ENCODE measurements around the gene GALNS.
"Not testable (repeated sequence)": the region's sequence is repeated elsewhere in the genome, so short reads cannot be mapped to it uniquely, and the experiment has no call there.

Gene GALNS

DNA sequence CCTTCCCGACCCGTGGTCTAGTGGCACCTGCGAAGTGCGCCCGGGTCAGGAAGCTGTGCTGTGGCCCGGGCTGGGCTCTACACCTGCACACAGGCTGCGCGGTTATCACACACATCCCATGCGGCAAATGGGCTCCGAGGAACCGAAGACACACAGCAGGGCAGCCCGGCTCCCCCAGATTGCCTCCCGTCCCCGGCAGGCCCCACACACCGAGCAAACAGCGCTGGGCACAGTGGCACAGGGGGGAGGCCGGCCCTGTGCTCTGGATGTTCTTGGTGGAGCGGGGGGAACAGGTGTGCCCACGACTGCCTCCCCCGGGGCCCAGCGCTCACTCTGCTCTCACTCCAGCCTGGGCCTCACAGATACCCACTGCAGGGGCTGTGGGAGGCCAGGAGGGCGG is 38.6 kb upstream of the GALNS start:
- no peak for DNase-seq (ENCODE audit: low read depth, low spot score)
- POLR2A ChIA-PET, result no interaction called here
- no peak overlapping the region for H3K4me3 ChIP-seq (ENCODE audit: low read depth, low read length)
- CTCF ChIA-PET, result no interaction called here
- TF ChIP-seq, protein P1, sequence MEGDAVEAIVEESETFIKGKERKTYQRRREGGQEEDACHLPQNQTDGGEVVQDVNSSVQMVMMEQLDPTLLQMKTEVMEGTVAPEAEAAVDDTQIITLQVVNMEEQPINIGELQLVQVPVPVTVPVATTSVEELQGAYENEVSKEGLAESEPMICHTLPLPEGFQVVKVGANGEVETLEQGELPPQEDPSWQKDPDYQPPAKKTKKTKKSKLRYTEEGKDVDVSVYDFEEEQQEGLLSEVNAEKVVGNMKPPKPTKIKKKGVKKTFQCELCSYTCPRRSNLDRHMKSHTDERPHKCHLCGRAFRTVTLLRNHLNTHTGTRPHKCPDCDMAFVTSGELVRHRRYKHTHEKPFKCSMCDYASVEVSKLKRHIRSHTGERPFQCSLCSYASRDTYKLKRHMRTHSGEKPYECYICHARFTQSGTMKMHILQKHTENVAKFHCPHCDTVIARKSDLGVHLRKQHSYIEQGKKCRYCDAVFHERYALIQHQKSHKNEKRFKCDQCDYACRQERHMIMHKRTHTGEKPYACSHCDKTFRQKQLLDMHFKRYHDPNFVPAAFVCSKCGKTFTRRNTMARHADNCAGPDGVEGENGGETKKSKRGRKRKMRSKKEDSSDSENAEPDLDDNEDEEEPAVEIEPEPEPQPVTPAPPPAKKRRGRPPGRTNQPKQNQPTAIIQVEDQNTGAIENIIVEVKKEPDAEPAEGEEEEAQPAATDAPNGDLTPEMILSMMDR (IDR thresholded peaks at IDR 0.05; ENCODE audit: insufficient read depth, low read length, missing control alignments), result no peak

DNA sequence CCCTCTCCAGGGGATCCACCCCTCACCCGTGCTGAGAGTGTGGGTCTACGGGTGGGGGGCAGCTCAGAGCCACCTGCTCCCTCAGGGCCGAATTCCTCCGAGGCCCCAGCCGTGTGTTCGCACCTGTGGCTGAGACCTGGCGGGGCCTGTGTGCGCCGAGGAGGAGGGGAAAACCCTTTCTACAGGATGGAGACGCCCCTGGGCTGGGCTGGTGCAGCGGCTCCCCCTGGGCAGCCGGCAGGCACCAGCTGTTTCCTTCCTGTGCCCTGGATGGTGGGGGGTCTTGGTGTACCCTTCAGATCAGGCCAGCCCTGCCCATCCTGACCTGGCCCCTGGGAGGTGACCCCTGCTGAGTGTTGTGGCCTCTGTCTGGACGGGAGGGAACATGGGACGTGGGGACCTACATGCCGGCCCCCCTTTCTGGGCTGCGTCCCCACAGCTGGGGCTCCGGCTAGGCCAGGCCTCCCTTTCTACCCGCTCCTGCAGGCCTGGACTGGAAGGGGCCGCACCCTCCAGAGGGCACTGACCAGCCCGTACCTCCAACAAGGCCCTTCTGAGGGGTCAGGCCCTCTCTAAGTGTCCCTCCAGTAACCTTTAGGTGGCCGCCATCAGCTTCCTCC is 38.0 kb upstream of the GALNS start:
- H3K4me3 ChIP-seq (ENCODE audit: low read depth, low read length), result no peak overlapping the region
- ChIA-PET CTCF (no interaction called here), POLR2A (no interaction called here)
- TF ChIP-seq, protein P1 (IDR thresholded peaks at IDR 0.05; ENCODE audit: insufficient read depth, low read length, missing control alignments), result no peak
- DNase-seq (ENCODE audit: low read depth, low spot score), result no peak

DNA sequence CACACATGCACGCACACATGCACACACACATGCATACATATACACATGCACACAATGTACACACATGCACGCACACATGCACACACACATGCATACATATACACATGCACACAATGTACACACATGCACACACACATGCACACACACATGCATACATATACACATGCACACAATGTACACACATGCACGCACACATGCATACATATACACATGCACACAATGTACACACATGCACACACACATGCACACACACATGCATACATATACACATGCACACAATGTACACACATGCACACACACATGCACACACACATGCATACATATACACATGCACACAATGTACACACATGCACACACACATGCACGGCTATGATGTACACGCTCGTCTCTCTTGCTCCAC is 37.5 kb upstream of the GALNS start:
- CTCF ChIA-PET; H3K4me3 ChIP-seq (ENCODE audit: low read depth, low read length); POLR2A ChIA-PET; DNase-seq (ENCODE audit: low read depth, low spot score): not testable (repeated sequence)

DNA sequence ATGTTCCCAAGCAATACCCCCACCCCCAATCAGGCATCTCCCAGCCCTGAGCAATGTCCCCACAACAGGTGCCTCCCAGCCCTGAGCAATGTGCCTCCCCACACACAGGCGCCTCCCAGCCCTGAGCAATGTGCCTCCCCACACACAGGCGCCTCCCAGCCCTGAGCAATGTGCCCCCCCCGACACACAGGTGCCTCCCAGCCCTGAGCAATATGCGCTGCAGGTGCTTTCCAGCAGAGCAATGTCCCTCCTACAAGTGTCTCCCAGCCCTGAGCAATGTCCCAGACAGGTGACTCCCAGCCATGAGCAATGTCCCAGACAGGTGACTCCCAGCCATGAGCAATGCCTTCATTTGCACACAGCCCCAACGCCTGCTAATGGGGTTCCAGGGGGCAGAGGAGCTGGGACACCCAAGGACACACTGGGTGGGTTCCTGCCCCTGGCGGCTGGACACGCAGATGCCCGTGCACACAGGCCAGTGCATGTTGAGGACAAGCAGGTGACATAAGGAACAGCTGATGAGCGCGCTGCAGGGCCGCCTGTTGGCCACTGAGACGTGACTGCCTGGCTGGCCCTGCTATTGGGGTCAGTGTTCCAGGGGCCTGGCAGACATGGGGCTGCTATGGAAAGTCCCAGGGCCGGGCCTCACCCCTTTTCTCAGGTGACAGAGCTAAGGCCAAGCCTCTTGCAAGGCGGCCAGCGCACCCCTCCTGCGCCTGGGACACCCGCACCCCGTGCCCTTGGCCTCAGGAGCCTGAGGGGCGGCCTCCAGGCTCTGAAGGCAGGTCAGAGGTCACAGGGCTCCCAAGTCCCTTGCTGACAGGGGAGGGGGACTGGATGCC is 36.6 kb upstream of the GALNS start:
- ChIA-PET POLR2A (no interaction called here), CTCF (no interaction called here)
- no peak overlapping the region for H3K4me3 ChIP-seq (ENCODE audit: low read depth, low read length)
- no peak for DNase-seq (ENCODE audit: low read depth, low spot score)
- TF ChIP-seq, protein P1 (IDR thresholded peaks at IDR 0.05; ENCODE audit: insufficient read depth, low read length, missing control alignments), result no peak

DNA sequence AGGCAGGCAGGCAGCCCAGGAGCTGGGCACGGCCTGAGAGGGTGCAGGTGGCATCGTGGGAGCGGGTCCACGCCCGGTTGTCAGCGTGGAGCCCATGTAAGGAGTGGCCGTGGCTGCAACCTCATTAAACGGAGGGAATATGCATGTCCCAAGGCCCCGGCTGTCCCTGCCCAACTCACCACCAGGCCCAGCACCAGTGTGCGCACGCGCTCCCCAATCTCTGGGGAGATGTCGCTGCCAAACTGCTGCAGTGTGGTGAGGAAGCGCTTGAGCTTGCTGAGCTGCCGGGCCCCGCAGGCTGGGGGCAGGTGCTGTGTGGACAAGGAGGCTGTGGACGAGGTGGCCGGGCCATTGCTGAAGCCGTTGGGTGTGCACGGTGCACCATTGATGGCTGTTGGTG is 35.3 kb upstream of the GALNS start:
- H3K4me3 ChIP-seq (ENCODE audit: low read depth, low read length), result no peak overlapping the region
- TF ChIP-seq, protein P1 (IDR thresholded peaks at IDR 0.05; ENCODE audit: insufficient read depth, low read length, missing control alignments), result no peak
- ChIA-PET POLR2A (no interaction called here), CTCF (no interaction called here)
- no peak for DNase-seq (ENCODE audit: low read depth, low spot score)

DNA sequence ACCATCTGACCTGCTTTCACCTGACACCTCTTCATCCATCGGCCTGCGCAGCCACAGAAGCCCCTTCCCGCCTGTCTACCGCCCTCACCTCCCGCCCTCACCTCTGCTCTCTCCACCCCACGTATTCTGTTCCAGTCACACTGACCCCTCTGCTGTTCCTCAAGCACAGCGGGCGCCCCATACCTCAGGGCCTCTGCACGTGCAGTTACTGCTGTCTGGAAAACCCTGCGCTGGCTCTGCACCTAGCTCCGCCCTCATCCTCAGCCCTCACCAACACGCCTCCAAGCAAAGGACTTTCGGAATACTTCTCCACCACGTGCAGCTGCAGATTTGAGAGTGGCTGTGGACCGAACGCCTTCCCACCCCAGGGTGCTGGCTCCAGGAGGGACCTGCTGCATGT is 34.3 kb upstream of the GALNS start:
- no peak for DNase-seq (ENCODE audit: low read depth, low spot score)
- ChIA-PET CTCF (interaction anchor here (1.0 kb wide), 1 partner anchor 34 kb away, joined by 3 read pairs; the partner anchor contains the start of genes GALNS and TRAPPC2L), POLR2A (no interaction called here)
- H3K4me3 ChIP-seq (ENCODE audit: low read depth, low read length), result no peak overlapping the region
- TF ChIP-seq, protein P1 (IDR thresholded peaks at IDR 0.05; ENCODE audit: insufficient read depth, low read length, missing control alignments), result no peak

DNA sequence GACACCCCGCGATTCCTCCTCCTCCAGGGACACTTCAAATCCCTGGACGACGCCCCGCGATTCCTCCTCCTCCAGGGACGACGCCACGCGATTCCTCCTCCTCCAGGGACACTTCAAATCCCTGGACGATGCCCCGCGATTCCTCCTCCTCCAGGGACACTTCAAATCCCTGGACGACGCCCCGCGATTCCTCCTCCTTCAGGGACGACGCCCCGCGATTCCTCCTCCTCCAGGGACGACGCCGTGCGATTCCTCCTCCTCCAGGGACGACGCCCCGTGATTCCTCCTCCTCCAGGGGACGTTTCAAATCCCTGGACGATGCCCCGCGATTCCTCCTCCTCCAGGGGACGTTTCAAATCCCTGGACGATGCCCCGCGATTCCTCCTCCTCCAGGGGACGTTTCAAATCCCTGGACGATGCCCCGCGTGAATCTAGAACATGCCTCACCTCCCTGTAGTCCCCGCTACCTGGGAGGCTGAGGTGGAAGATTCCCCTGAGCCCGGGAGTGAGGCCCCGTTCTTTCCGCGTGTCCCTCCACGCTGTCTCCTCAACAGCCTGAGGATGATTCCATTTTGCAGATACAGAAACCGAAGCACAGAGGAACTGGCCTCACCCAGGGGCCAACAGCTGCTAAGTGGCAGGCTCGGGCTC is 33.1 kb upstream of the GALNS start:
- POLR2A ChIA-PET; CTCF ChIA-PET; H3K4me3 ChIP-seq (ENCODE audit: low read depth, low read length); DNase-seq (ENCODE audit: low read depth, low spot score): not testable (repeated sequence)
